Right cardiac atrium (tissue), 5 donors: ENCODE measurements around the gene DISP3. TPM values are rescaled to one million over a fixed set of nuclear protein-coding genes. Genes with fewer than 3 reads are reported as not detected.

Experiments used
- ATAC-seq, 2 donors: fragments of 200-7000 bp; cut with Tn5 transposase; one replicate each; pipeline versions ENCODE4 v1.8.0 to v1.9.1; 2020; ENCODE audit warnings: moderate library complexity in 2 of 2, mild to moderate bottlenecking in 1 of 2
- DNase-seq, 3 donors: peaks; one replicate each; pipeline ENCODE4 v3.0.0-alpha.2; 2020
- H3K27ac ChIP-seq: one replicate; pipeline ENCODE4 v1.5.1; 2013; ENCODE audit warnings: mild to moderate bottlenecking, low read length, control low read depth, moderate library complexity
- H3K27me3 ChIP-seq: one replicate; pipeline ENCODE4 v1.6.1; 2013; ENCODE audit not compliant: control insufficient read depth, insufficient read depth
- H3K4me1 ChIP-seq: one replicate; pipeline ENCODE4 v1.6.1; 2013; ENCODE audit warnings: low read length; ENCODE audit not compliant: control insufficient read depth, insufficient read depth
- H3K4me3 ChIP-seq: one replicate; pipeline ENCODE4 v1.5.1; 2013; ENCODE audit warnings: low read length, control low read depth
- H3K9me3 ChIP-seq: one replicate; pipeline ENCODE4 v1.6.1; 2013; ENCODE audit warnings: low read length; ENCODE audit not compliant: control insufficient read depth
- WGBS: extraction: QIAGEN DNeasy Blood & Tissue Kit; methylation state at CpG from one replicate; pipeline ENCODE4 v1.1.7; 2013; 5-methylcytosine and 5-hydroxymethylcytosine counted together
- intact Hi-C, 4 donors: fragments of 100-400 bp; cut with DNase I; formaldehyde crosslinking; loops; one replicate each; pipeline versions ENCODE4 v1.11.0 to v1.14.0; 2022 to 2023
- polyA plus RNA-seq: library from polyadenylated mRNA; stranded (reverse); fragments of 200-250 nt; gene quantifications from one replicate; pipeline ENCODE4 v1.2.3, GENCODE V29; 2013
- total RNA-seq, 4 donors: library from RNA; stranded (reverse); fragmentation: NEBNext Ultra II Directional; extraction: Animal tissue kit (Norgen Biotek cat#: 25700); gene quantifications; one replicate each; pipeline ENCODE4 v1.2.1, GENCODE V29; 2021
- donor health status: healthy with polysubstance abuse.
- donor health status: DM: no; HTN: yes; CAD: no.
- donor health status: DM: no; HTN: no; CAD: no.
- donor health status: DM: no; HTN: yes; CAD: no; lungs with severe emphysema.
- donor health status: DM: yes; HTN: yes; CAD: no.

The DISP3 gene
- total and polyA plus RNA-seq, 5 donors = 0.02 to 0.06 TPM; not detected in 3

GRCh38 chr1:11487196-11487751 is 8.3 kb downstream of the DISP3 start:
- H3K27me3 ChIP-seq = no peaks in the 10 kb centered on the region
- ATAC-seq = no peak

DNA sequence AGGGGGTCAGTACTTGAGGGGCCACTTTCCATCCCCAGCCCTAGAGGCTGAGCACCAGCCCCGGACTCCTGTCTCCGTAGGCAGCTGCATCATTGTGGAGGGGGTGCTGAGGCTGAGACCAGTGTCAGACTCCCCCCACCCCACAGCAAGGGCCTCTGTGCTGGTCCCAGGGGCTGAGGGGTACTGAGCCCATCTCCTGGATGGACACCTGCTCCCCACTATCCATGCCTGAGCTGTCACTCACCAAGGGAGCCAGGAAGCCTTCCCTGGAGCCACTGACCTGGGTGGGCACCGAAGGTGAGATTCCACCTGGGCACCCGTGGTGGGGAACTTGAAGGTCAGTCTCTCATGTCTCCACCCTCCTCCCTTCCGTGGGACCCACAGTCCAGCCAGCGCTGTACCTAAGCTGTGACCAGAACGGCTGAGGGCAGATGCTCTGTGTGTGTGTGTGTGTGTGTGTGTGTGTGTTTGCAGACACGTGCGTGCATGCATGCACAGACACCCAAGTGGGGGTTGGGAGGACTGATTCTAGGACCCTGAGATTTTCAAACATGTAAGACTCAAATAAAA is 9.3 kb downstream of the DISP3 start:
- intact Hi-C loops = loop anchor here in 1 of 4 donors (10.0 kb wide), 1 partner anchor 147 kb away; no protein-coding TSS in a partner anchor
- no peaks in the 10 kb centered on the region for H3K27me3 ChIP-seq
- WGBS = 75% methylated on average over 9 of the region's 9 CpGs

More at GRCh38 chr1:11487196-11487751, 8.3 kb downstream of the DISP3 start:
- intact Hi-C loops = loop anchor here in 1 of 4 donors (10.0 kb wide), 1 partner anchor 148 kb away; no protein-coding TSS in a partner anchor
- no peak for DNase-seq
- 54% methylated on average over 10 of the region's 10 CpGs for WGBS
- H3K27ac ChIP-seq = no peak overlapping the region
- no peaks in the 10 kb centered on the region for H3K4me1 ChIP-seq
- H3K4me3 ChIP-seq = no peak overlapping the region
- no peaks in the 10 kb centered on the region for H3K9me3 ChIP-seq

GRCh38 chr1:11488966-11489625 is 10.1 kb downstream of the DISP3 start:
- Histone ChIP-seq H3K27me3 (no peaks in the 10 kb centered on the region), H3K4me1 (no peaks in the 10 kb centered on the region), H3K27ac (no peak overlapping the region), H3K4me3 (no peak overlapping the region), H3K9me3 (no peaks in the 10 kb centered on the region)
- DNase-seq (no peak), ATAC-seq (no peak)
- intact Hi-C loops = loop anchor here in 1 of 4 donors (10.0 kb wide), 1 partner anchor 146 kb away; no protein-coding TSS in a partner anchor
- WGBS = 63% methylated on average over 11 of the region's 11 CpGs

More for the DNA sequence above, 9.3 kb downstream of the DISP3 start:
- H3K9me3 ChIP-seq = no peaks in the 10 kb centered on the region
- H3K4me1 ChIP-seq = no peaks in the 10 kb centered on the region
- H3K27ac ChIP-seq = no peak overlapping the region
- DNase-seq = no peak
- ATAC-seq = no peak
- no peak overlapping the region for H3K4me3 ChIP-seq

DNA sequence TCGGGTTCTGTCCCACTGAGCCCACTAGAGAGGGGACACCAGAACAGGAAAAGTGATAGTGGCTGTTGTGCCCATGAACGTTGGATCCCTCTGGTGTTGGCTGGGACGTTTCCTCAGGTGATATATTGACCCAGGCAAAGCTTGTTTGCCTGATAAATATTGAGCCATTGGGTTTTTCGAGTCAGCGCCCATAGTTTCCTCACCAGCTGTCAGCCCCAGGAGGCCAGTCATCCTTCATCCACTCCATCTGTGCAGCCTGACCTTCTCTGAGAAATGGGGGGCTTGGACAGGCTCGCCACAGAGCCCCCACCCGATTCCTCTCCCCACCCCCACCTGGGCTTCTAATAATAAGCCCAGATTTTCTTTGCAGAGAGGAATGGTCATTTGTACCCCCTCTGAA is 13.3 kb downstream of the DISP3 start:
- intact Hi-C loops = no loop called here
- Histone ChIP-seq H3K27ac (no peak overlapping the region), H3K4me3 (no peak overlapping the region), H3K27me3 (no peaks in the 10 kb centered on the region), H3K4me1 (no peaks in the 10 kb centered on the region), H3K9me3 (no peaks in the 10 kb centered on the region)
- ATAC-seq = no peak
- DNase-seq = no peak
- 62% methylated on average over 7 of the region's 7 CpGs for WGBS

DNA sequence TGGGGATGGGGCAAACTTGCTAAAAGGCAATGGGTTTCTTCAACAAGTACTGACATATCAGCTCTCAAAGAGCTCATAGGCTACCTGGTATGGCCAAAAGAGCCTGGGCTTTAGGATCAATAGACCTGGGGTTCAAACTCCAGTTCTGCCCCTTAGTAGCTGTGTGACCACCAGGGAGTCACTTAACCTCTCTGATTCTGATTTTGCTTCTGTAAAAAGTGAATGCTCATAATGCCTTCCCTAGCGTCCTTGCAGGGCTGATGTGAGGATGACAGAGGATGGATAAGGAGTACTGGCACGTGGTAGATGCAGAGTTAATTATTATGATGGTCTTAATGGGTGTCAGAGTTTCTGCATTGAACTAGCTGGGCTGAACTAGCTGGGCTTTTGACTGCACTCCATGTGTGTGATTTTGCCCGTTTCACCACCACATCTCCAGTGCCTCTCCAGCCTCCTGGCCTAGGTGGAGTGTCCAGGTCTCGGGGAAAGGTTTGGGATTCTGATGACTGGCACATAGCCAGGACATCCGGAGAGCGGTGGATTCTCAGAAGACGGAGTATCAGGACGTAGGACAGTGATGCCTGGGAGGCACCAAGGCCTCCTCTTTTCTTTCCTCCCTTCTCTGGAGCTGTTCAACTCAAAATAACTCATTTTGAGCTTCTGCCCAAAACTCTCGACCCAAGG is 15.2 kb downstream of the DISP3 start:
- 68% methylated on average over 9 of the region's 9 CpGs for WGBS
- no peaks in the 10 kb centered on the region for H3K27me3 ChIP-seq
- no peak for DNase-seq

GRCh38 chr1:11494771-11495170 is 15.8 kb downstream of the DISP3 start:
- H3K4me3 ChIP-seq = no peak overlapping the region
- H3K4me1 ChIP-seq = no peaks in the 10 kb centered on the region
- intact Hi-C loops = no loop called here
- WGBS = 80% methylated on average over 3 of the region's 3 CpGs
- no peaks in the 10 kb centered on the region for H3K9me3 ChIP-seq
- H3K27me3 ChIP-seq = no peaks in the 10 kb centered on the region
- ATAC-seq (no peak), DNase-seq (no peak)
- H3K27ac ChIP-seq = no peak overlapping the region

More for the DNA sequence above, 15.2 kb downstream of the DISP3 start:
- Histone ChIP-seq H3K9me3 (no peaks in the 10 kb centered on the region), H3K4me3 (no peak overlapping the region), H3K4me1 (no peaks in the 10 kb centered on the region), H3K27ac (no peak overlapping the region)
- no peak for ATAC-seq
- intact Hi-C loops = no loop called here

- Histone ChIP-seq H3K27me3 (no peaks in the 10 kb centered on the region), H3K9me3 (no peaks in the 10 kb centered on the region), H3K4me1 (no peaks in the 10 kb centered on the region), H3K27ac (no peak overlapping the region), H3K4me3 (no peak overlapping the region)
- DNase-seq = no peak
- 69% methylated on average over 3 of the region's 3 CpGs for WGBS
- intact Hi-C loops = no loop called here
- ATAC-seq = no peak
These were observed 16.6 kb downstream of the DISP3 start for GRCh38 chr1:11495579-11495978.

DNA sequence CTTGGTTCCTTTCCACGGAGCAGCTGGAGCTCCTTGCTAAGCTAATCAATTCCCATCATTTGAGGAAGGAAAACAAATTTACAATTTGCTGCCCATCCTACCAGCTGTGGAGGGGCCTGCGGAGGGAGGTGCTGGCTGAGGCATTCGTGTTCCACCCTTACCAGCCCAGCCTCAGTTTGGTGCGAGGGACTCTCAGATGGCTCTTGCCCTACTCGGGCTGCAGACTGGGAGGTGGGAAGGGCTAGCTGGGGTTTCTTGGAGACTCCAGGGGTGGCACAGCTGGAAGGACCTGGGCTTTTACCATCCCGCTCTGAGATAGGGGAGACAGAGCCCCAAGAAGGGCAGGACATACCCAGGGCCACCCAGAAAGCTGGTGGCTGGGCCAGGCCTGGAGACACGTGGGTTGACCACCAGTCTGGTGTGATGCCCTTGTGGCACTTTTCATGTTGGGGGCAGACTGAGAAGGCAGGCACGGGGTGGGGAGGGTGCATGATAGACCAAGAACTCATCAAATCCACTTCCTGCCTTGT is 17.7 kb downstream of the DISP3 start:
- Histone ChIP-seq H3K27ac (no peak overlapping the region), H3K27me3 (no peaks in the 10 kb centered on the region), H3K9me3 (no peaks in the 10 kb centered on the region), H3K4me1 (no peaks in the 10 kb centered on the region), H3K4me3 (no peak overlapping the region)
- WGBS = 75% methylated on average over 8 of the region's 8 CpGs
- ATAC-seq (no peak), DNase-seq (no peak)
- intact Hi-C loops = no loop called here

DNA sequence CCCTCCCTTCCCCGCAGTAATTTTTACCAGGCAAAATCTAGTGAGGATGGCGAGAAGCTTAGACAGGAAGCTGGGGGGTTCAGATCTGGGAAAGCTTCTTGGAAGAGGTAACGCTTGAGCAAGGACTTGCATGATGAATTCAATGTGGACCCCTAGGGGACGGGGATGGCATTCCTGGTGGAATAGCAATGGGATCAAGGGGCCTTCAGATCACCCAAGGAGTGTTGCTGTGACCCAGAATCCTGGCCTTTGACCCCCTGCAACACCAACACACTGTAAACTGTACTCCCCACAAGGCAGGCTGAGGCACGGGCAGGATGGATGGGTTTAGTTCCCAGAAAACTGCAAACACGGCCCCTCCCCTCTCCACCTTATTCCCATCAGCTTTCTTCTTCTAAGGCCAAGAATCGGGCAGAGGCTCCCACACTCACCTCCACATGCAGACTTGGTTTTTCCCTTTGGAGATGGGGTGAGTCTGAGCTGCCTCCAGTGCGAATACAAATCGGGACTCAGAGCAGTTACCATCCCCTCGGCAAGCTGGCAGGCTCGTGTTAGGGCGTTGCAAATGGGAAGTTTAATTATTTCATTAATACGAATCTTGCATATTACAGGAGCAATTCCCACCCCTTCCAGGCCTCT is 20.1 kb downstream of the DISP3 start:
- intact Hi-C loops = no loop called here
- Histone ChIP-seq H3K27me3 (no peaks in the 10 kb centered on the region), H3K9me3 (no peaks in the 10 kb centered on the region), H3K4me1 (no peaks in the 10 kb centered on the region), H3K27ac (no peak overlapping the region), H3K4me3 (no peak overlapping the region)
- DNase-seq (no peak), ATAC-seq (no peak)
- WGBS = 57% methylated on average over 13 of the region's 13 CpGs

DNA sequence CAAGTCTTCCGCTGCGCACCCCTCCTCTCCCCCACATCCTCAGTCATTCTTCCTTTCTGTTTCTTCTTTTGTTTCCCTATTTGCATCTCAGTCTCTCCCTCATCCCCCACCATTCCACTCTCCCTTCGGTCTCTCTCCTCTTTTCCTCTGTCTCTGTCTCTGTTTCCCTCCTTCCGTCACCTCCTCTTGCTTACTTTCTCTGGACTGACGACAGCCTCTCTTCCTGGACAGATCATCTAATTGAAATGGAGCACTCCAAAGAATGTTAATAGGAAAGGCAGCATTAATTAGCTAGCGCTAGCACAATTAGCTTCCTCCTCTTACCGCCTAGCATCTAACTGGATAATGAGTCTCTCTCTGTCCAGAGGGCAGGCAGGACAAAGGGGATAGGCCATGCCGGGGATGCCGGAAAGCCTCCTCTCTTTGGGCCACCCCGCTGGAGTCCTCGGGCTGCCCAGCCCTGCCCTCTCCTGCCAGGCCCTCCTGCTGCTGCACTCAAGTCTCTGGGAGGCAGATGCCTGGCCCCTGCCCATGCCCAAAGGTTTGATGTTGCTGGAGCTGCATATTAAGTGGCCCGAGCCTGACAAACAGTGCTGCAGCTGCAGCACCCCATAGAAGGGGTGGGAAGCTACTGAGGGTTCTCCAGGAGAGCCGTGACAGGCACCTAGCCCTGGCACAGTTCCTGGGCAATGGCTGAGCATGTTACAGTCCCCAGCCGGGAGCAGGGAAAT is 20.8 kb downstream of the DISP3 start:
- intact Hi-C loops = no loop called here
- Histone ChIP-seq H3K4me1 (no peaks in the 10 kb centered on the region), H3K27me3 (no peaks in the 10 kb centered on the region), H3K27ac (no peak overlapping the region), H3K9me3 (no peaks in the 10 kb centered on the region), H3K4me3 (no peak overlapping the region)
- no peak for ATAC-seq
- 53% methylated on average over 14 of the region's 14 CpGs for WGBS
- DNase-seq = no peak
